Measurements from ENCODE around the gene DOCK4. TPM values are rescaled to one million over a fixed set of nuclear protein-coding genes. Genes with fewer than 3 reads are reported as not detected.
A peak's percentile ranks its signal among the peaks of the same experiment; 100 is the strongest.

Gene DOCK4
- total and polyA plus RNA-seq, 2 of the 8 experiments (the other 6 are each of a cell fraction or from before 2014, with no cell fraction given), result 5.1 to 23.6 TPM

GRCh38 chr7:112173568-112173905, 32.7 kb downstream of the DOCK4 start:
- Histone ChIP-seq H3K4me1 (replicated peaks in 1 of 4; ENCODE audit: control insufficient read depth in 3 of 4, insufficient read depth in 4 of 4, low read length in 3 of 4) (peaks cover 0 to 4% (median 0%) of the 10 kb centered on the region in 4 experiments; a peak in 1 of 7 replicates), H2BK5ac (ENCODE audit: low read depth, low read length) (peak overlapping the region; percentile 11; the same call in 1 of the 2 replicates), H3K27me3 (replicated peaks in 1 of 4; ENCODE audit: control insufficient read depth in 3 of 4, extremely low read depth in 1 of 4, insufficient read depth in 3 of 4, low read length in 3 of 4) (no peaks in the 10 kb centered on the region), H2AK5ac (ENCODE audit: low read depth, low read length) (no peak overlapping the region), H3K4ac (replicated peaks; ENCODE audit: insufficient read length, low read depth, low read length) (no peak overlapping the region), H3K18ac (ENCODE audit: extremely low read depth, low read length) (no peak overlapping the region), H2AFZ (ENCODE audit: low read length) (no peak overlapping the region), H3K9ac (replicated peaks in 1 of 4; ENCODE audit: extremely low read depth in 1 of 4, low read depth in 3 of 4, low read length in 3 of 4) (no peak overlapping the region), H3K27ac (ENCODE audit: low read depth, low read length) (no peak overlapping the region), H3K23ac (ENCODE audit: insufficient read length) (no peak overlapping the region), H3K56ac (replicated peaks; ENCODE audit: insufficient read length, low read depth, low read length) (no peak overlapping the region), H3K79me2 (ENCODE audit: control insufficient read depth in 1 of 2, insufficient read depth in 2 of 2, low read length in 2 of 2) (peaks cover 0 to 55% of the 10 kb centered on the region in 2 experiments; a peak in 2 of 4 replicates), H2BK12ac (ENCODE audit: low read depth, low read length) (no peak overlapping the region), H3K23me2 (ENCODE audit: low read depth, low read length) (no peaks in the 10 kb centered on the region), H2BK20ac (ENCODE audit: low read length) (no peak overlapping the region), H4K91ac (replicated peaks; ENCODE audit: insufficient read length, low read length) (peak overlapping the region; percentile 54), H3K79me1 (ENCODE audit: low read depth, low read length) (peaks cover 3% of the 10 kb centered on the region; the same call in 1 of the 2 replicates), H4K20me1 (replicated peaks in 1 of 2; ENCODE audit: control insufficient read depth in 1 of 2, insufficient read depth in 2 of 2, low read length in 2 of 2) (no peaks in the 10 kb centered on the region), H4K8ac (ENCODE audit: extremely low read depth, insufficient read depth, low read length) (no peak overlapping the region), H3K14ac (ENCODE audit: insufficient read length) (peak overlapping the region; percentile 45), H2BK120ac (replicated peaks; ENCODE audit: low read depth, low read length) (no peak overlapping the region), H4K5ac (ENCODE audit: insufficient read length, low read depth, low read length) (no peak overlapping the region), H3K4me2 (ENCODE audit: insufficient read depth in 1 of 2, low read depth in 2 of 2, low read length in 2 of 2) (no peak overlapping the region), H3K4me3 (ENCODE audit: extremely low read depth in 1 of 4, insufficient read depth in 2 of 4, low read depth in 3 of 4, low read length in 4 of 4) (no peak overlapping the region), H2BK15ac (ENCODE audit: low read length) (no peak overlapping the region), H3K9me3 (ENCODE audit: insufficient read depth in 2 of 2, low read depth in 1 of 2, low read length in 1 of 2) (no peaks in the 10 kb centered on the region), H3K36me3 (ENCODE audit: control insufficient read depth in 2 of 4, insufficient read depth in 4 of 4, low read length in 3 of 4) (no peaks in the 10 kb centered on the region)
- ChIA-PET POLR2A (ENCODE audit: partially characterized antibody) (no interaction called here), CTCF (ENCODE audit: partially characterized antibody) (interaction anchor here (0.9 to 1.1 kb wide), 2 partner anchors 10 to 12 kb away, joined by 3 read pairs; no protein-coding TSS in a partner anchor)
- DNase-seq (ENCODE audit: low read depth in 1 of 2, low spot score in 2 of 2) (no peak), FAIRE-seq (no peak)
- 88% methylated on average over 4 of the region's 4 CpGs; no CpG with 5 or more reads in 1 of the 2 experiments for WGBS, 2 experiments (ENCODE audit: extremely low coverage in 1 of 2, insufficient coverage in 1 of 2, insufficient read length in 1 of 2, insufficient replicate concordance in 2 of 2, low coverage in 1 of 2, low lambda C conversion rate in 2 of 2, missing lambda C conversion rate in 1 of 2)
- no peak for TF ChIP-seq JUND (IDR thresholded peaks at IDR 0.05; ENCODE audit: low read length)
- no peak for TF ChIP-seq TBP (IDR thresholded peaks at IDR 0.05; ENCODE audit: low read depth, low read length)
- no peak for TF ChIP-seq CTCF (IDR thresholded peaks at IDR 0.05; ENCODE audit: control extremely low read depth in 1 of 3, insufficient read depth in 1 of 3, low read depth in 1 of 3, low read length in 3 of 3)
- TF ChIP-seq GTF2F1 (IDR thresholded peaks at IDR 0.05; ENCODE audit: borderline replicate concordance, low read depth, low read length), result no peak
- TF ChIP-seq BACH1 (IDR thresholded peaks at IDR 0.05; ENCODE audit: low read length), result no peak
- TF ChIP-seq RAD21 (IDR thresholded peaks at IDR 0.05 in 1 of 2, conservative IDR thresholded peaks at IDR 0.05 in 1 of 2; ENCODE audit: low read depth in 2 of 2, low read length in 2 of 2), result no peak
- TF ChIP-seq NRF1 (IDR thresholded peaks at IDR 0.05; ENCODE audit: low read depth, low read length), result no peak
- TF ChIP-seq CHD1 (IDR thresholded peaks at IDR 0.05; ENCODE audit: low read depth, low read length), result no peak
- TF ChIP-seq CBX5 (IDR thresholded peaks at IDR 0.05; ENCODE audit: low read depth, low read length), result no peak
- no peak for TF ChIP-seq POLR2A (IDR thresholded peaks at IDR 0.05; ENCODE audit: control extremely low read depth in 1 of 2, low read depth in 2 of 2, low read length in 2 of 2)
- TF ChIP-seq RXRA (IDR thresholded peaks at IDR 0.05; ENCODE audit: insufficient read depth, low read depth, low read length), result no peak
- no peak for TF ChIP-seq TCF12 (IDR thresholded peaks at IDR 0.05; ENCODE audit: low read depth, low read length)
- no peak for TF ChIP-seq KDM5A (IDR thresholded peaks at IDR 0.05; ENCODE audit: low read length)

Measured in H1 (cell line).